Sigmoid colon (tissue), 7 donors: ENCODE data around the gene PLPPR2. TPM values are rescaled to one million over a fixed set of nuclear protein-coding genes. Genes with fewer than 3 reads are reported as not detected.
A peak's percentile ranks its signal among the peaks of the same experiment; 100 is the strongest.
"Not testable (repeated sequence)": the region's sequence is repeated elsewhere in the genome, so short reads cannot be mapped to it uniquely, and the experiment has no call there.

ENCODE experiments used
- DNase-seq: peaks from one replicate; pipeline ENCODE4 v3.0.0-alpha.2; 2019
- H3K27ac ChIP-seq, 4 donors: fragments of 200-600 bp; sonication (generic); one replicate each; pipeline ENCODE4 v1.5.1; 2016 to 2019; ENCODE audit warnings: mild to moderate bottlenecking in 1 of 4
- H3K27me3 ChIP-seq, 3 donors: fragments of 200-600 bp; sonication (generic); one replicate each; pipeline ENCODE4 v1.5.1; 2019; ENCODE audit warnings: mild to moderate bottlenecking in 1 of 3
- H3K36me3 ChIP-seq, 4 donors: fragments of 200-600 bp; sonication (generic); one replicate each; pipeline ENCODE4 v1.5.1; 2016 to 2019
- H3K4me1 ChIP-seq, 4 donors: fragments of 200-600 bp; sonication (generic); one replicate each; pipeline ENCODE4 v1.5.1; 2017 to 2019
- H3K4me3 ChIP-seq, 4 donors: fragments of 200-600 bp; sonication (generic); one replicate each; pipeline ENCODE4 v1.5.1; 2017 to 2019; ENCODE audit warnings: mild to moderate bottlenecking in 2 of 4, moderate library complexity in 1 of 4
- H3K9me3 ChIP-seq, 4 donors: fragments of 200-600 bp in 3 of 4; sonication (generic) in 3 of 4; one replicate each; pipeline versions ENCODE4 v1.5.1 to v1.6.1; 2013 to 2019
- EP300 ChIP-seq, 4 donors: sonication (generic); formaldehyde crosslinking; IDR thresholded peaks; one replicate each; pipeline ENCODE4 v1.6.1; 2017; ENCODE audit warnings: antibody characterized with exemption in 4 of 4
- POLR2A ChIP-seq, 2 donors: fragments of 450-650 bp; IDR thresholded peaks; one replicate each; pipeline ENCODE4 v1.6.1; 2016; ENCODE audit warnings: antibody characterized with exemption in 2 of 2, mild to moderate bottlenecking in 2 of 2, moderate library complexity in 2 of 2
- POLR2AphosphoS5 ChIP-seq, 4 donors: sonication (generic); formaldehyde crosslinking; IDR thresholded peaks; one replicate each; pipeline ENCODE4 v1.6.1; 2017; ENCODE audit warnings: antibody characterized with exemption in 4 of 4
- WGBS, 2 donors: extraction: QIAGEN DNeasy Blood & Tissue Kit; methylation state at CpG; one replicate each; pipeline ENCODE4 v1.1.7; 2013; 5-methylcytosine and 5-hydroxymethylcytosine counted together
- intact Hi-C: fragments of 100-400 bp; cut with DNase I; formaldehyde crosslinking; loops from one replicate; pipeline ENCODE4 v1.15.1; 2023
- polyA plus RNA-seq, 3 donors: library from polyadenylated mRNA; stranded (reverse); fragments of 200-250 nt; gene quantifications; one replicate each; pipeline ENCODE4 v1.2.3, GENCODE V29; 2013
- total RNA-seq, 4 donors: library from RNA; depleted of rRNA; stranded (reverse); fragments of >200 nt; gene quantifications; one replicate each; pipeline ENCODE4 v1.1.0, GENCODE V29; 2016
- TF ChIP-seq, protein P1 (sequence below), 4 experiments: fragments of 450-650 bp in 3 of 4; fragments of 200-600 bp in 1 of 4; IDR thresholded peaks; one replicate each; pipeline ENCODE4 v1.5.1; 2016 to 2019; ENCODE audit warnings: antibody characterized with exemption in 4 of 4, mild to moderate bottlenecking in 3 of 4, moderate library complexity in 2 of 4
- donor health status: healthy with polysubstance abuse.
- donor health status: Bipolar disorder and iron deficiency.
- donor health status: healthy.

PLPPR2 gene
- total and polyA plus RNA-seq, 7 donors: 1.4 to 43.8 (median 13.9) TPM

DNA sequence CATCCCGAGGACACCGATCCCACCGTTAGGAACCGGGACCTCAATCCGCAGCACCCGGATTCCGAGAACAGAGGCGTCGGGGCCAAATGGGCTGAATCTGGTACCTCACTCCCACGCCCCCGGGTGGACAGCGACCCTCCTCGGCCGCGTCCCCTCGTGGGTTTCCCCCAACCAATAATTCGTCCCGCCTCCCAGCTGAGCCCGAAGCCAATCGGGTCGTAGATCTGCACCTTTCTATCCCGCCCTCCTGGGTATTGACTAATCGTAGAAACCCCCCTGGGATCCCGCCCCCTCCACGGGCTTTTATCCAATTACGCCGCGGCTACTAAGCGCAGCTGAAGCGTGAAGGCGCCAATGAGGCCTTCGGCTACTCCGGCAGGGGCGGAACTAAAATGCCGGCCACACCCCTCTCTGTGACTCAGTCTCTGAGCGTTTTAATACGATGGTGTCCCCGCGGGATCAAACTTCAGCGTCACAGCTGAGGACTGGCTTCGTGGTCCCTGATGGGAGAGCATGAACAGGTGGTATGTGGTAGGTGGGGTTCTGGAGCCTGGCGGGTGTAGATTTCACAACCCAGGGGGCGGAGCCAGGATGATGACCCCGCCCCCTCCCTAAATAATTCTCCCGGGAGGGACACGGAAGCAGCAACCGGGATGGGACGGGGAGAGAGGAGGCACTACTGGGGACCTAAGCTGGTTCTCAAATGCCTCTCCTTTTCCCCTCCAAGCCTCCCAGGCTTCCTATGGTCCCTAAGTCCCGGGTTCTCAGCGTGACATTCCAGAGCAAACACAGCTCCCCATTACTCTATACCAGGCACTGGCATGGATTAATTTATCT is 8.9 kb upstream of the PLPPR2 start, which contains the start of the genes CCDC159 and TMEM205:
Gene CCDC159 (plus strand): TSS at position 416 of the 837 bp plus-strand sequence. CDS start 88 bp downstream, at position 504.
Gene TMEM205 (minus strand): TSS at position 165 of the 837 bp plus-strand sequence. CDS start 649 bp downstream, outside the sequence.
- DNase-seq: peak; percentile 100
- peak within 1 kb of the TSS; percentile 84 to 94 (median 92) for H3K27ac ChIP-seq
- H3K27me3 ChIP-seq: no peaks in the 10 kb centered on the region
- 0 to 1% methylated on average over 50 of the region's 50 CpGs for WGBS, 2 donors
- peak; percentile 79 to 80 for TF ChIP-seq POLR2A (IDR thresholded peaks at IDR 0.05)
- peak in 2 of 4 donors; percentile 24 to 65 for TF ChIP-seq EP300 (IDR thresholded peaks at IDR 0.05)
- peak; percentile 93 to 94 (median 93) for TF ChIP-seq POLR2AphosphoS5 (IDR thresholded peaks at IDR 0.05)
- TF ChIP-seq, protein P1, sequence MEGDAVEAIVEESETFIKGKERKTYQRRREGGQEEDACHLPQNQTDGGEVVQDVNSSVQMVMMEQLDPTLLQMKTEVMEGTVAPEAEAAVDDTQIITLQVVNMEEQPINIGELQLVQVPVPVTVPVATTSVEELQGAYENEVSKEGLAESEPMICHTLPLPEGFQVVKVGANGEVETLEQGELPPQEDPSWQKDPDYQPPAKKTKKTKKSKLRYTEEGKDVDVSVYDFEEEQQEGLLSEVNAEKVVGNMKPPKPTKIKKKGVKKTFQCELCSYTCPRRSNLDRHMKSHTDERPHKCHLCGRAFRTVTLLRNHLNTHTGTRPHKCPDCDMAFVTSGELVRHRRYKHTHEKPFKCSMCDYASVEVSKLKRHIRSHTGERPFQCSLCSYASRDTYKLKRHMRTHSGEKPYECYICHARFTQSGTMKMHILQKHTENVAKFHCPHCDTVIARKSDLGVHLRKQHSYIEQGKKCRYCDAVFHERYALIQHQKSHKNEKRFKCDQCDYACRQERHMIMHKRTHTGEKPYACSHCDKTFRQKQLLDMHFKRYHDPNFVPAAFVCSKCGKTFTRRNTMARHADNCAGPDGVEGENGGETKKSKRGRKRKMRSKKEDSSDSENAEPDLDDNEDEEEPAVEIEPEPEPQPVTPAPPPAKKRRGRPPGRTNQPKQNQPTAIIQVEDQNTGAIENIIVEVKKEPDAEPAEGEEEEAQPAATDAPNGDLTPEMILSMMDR (IDR thresholded peaks at IDR 0.05): no peak
- intact Hi-C loops: no loop called here
- peaks cover 0 to 14% (median 3%) of the 10 kb centered on the region in 4 donors for H3K36me3 ChIP-seq
- peak within 1 kb of the TSS; percentile 58 to 82 (median 74) for H3K4me3 ChIP-seq
- H3K9me3 ChIP-seq: no peaks in the 10 kb centered on the region
- peaks cover 0 to 34% (median 30%) of the 10 kb centered on the region in 4 donors for H3K4me1 ChIP-seq

DNA sequence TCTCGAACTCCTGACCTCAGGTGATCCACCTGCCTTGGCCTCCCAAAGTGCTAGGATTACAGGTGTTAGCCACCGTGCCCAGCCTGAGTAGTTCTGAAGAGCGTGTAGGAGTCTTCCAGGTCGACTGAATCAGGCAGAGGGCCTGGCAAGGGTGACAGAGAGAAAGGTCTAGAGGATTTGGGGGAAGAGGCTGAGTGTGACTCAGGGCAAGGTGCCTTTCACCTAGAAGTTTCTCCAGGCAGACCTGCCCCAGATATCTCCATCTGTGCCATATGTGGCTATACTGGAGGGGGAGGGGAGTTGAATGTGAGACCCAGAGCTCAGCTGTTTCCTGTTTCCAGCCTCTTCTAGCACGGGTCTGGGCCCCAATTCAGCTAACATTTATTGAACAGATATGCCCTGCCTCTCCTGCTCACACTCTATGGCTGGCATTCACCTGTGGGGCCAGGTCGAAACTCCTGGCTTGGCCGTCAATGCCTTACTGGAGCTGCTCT is 7.6 kb upstream of the PLPPR2 start:
- Histone ChIP-seq H3K27ac (peak overlapping the region; percentile 84 to 94 (median 92)), H3K36me3 (peaks cover 0 to 4% (median 2%) of the 10 kb centered on the region in 4 donors), H3K4me1 (peaks cover 0 to 34% (median 30%) of the 10 kb centered on the region in 4 donors), H3K27me3 (no peaks in the 10 kb centered on the region), H3K4me3 (no peak overlapping the region), H3K9me3 (no peaks in the 10 kb centered on the region)
- TF ChIP-seq POLR2AphosphoS5 (IDR thresholded peaks at IDR 0.05): no peak
- TF ChIP-seq, protein P1 (IDR thresholded peaks at IDR 0.05): no peak
- no peak for TF ChIP-seq POLR2A (IDR thresholded peaks at IDR 0.05)
- no peak for TF ChIP-seq EP300 (IDR thresholded peaks at IDR 0.05)
- no peak for DNase-seq
- intact Hi-C loops: no loop called here
- WGBS, 2 donors: 76% methylated on average over 7 of the region's 7 CpGs

DNA sequence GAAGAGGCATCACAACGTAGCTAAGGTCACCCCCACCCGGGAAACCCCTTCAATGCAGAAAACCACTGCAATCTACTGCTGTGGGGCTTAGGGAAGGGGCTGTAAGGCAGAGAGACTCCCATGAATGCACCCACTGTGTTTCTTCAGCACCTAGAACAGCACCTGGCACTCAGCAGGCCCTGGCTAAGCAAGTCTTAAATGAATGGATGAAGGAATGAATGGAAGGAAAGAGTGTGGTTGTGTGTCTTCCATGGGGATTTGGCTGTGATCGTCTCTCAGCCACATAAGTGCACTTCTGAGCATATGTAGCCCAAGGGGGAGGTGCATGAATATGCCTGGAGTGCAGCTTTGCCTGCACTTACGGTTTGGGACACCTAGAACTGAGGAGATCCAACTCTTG is 6.1 kb upstream of the PLPPR2 start:
- Histone ChIP-seq H3K27me3 (no peaks in the 10 kb centered on the region), H3K27ac (no peak overlapping the region), H3K36me3 (no peaks in the 10 kb centered on the region), H3K4me3 (no peak overlapping the region), H3K4me1 (peaks cover 0 to 23% (median 22%) of the 10 kb centered on the region in 4 donors), H3K9me3 (no peaks in the 10 kb centered on the region)
- 92 to 95% methylated on average over 4 of the region's 4 CpGs for WGBS, 2 donors
- intact Hi-C loops: no loop called here
- TF ChIP-seq, protein P1 (IDR thresholded peaks at IDR 0.05): no peak
- no peak for TF ChIP-seq POLR2AphosphoS5 (IDR thresholded peaks at IDR 0.05)
- no peak for TF ChIP-seq EP300 (IDR thresholded peaks at IDR 0.05)
- no peak for TF ChIP-seq POLR2A (IDR thresholded peaks at IDR 0.05)
- no peak for DNase-seq

DNA sequence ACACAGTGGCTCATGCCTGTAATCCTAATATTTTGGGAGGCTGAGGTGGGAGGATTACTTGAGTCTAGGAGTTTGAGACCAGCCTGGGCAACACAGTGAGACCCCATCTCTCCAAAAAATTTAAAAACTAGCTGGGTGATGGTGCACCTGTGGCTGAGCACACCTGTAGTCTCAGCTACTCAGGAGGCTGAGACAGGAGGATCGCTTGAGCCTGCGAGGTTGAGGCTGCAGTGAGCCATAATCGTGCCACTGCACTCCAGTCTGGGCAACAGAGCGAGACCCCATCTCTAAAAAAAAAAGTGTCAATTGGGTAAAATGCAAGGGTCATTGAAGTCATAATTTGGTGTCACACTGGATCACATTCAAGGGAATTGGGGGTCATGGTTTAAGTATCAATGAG is 1.1 kb upstream of the PLPPR2 start:
- 95% methylated on average over 4 of the region's 4 CpGs for WGBS, 2 donors
- H3K36me3 ChIP-seq, intact Hi-C loops, H3K9me3 ChIP-seq, H3K27ac ChIP-seq, H3K4me3 ChIP-seq, DNase-seq, H3K27me3 ChIP-seq: not testable (repeated sequence)
- peaks cover 0 to 26% (median 20%) of the 10 kb centered on the region in 4 donors for H3K4me1 ChIP-seq

DNA sequence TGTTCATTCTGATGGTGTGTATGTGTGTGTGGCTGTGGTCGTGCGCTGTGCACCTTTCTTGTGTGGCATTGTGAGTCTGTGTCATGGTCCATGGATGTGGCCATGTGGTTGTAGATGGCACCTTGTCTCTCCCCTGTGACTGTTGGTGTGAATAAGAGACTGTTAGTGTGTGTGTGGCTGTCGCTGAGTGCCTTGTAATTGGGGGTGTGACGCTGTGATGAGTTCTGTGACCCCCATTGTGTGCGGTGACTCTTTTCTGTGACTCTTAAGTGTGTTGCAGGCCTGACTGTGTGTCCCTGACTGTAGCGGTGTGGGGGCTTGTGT is 804 bp downstream of the PLPPR2 start:
- no peaks in the 10 kb centered on the region for H3K9me3 ChIP-seq
- peak overlapping the region; percentile 83 to 87 (median 84) for H3K27ac ChIP-seq
- TF ChIP-seq, protein P1 (IDR thresholded peaks at IDR 0.05): no peak
- TF ChIP-seq EP300 (IDR thresholded peaks at IDR 0.05) (no peak), POLR2AphosphoS5 (IDR thresholded peaks at IDR 0.05) (no peak), POLR2A (IDR thresholded peaks at IDR 0.05) (no peak)
- peaks cover 0 to 25% (median 8%) of the 10 kb centered on the region in 4 donors for H3K36me3 ChIP-seq
- WGBS, 2 donors: 80 to 86% methylated on average over 6 of the region's 6 CpGs
- intact Hi-C loops: no loop called here
- H3K27me3 ChIP-seq: no peaks in the 10 kb centered on the region
- peaks cover 0 to 26% (median 20%) of the 10 kb centered on the region in 4 donors for H3K4me1 ChIP-seq
- peak overlapping the region; percentile 86 to 95 (median 88) for H3K4me3 ChIP-seq
- no peak for DNase-seq
